Measurements from ENCODE around the gene TMEM255B. TPM values are rescaled to one million over a fixed set of nuclear protein-coding genes. Genes with fewer than 3 reads are reported as not detected.

The TMEM255B gene
- total RNA-seq, 1 experiment from 2014 or later, result 2.8 TPM

- no peak for DNase-seq
- Mint-ChIP-seq H3K27me3 (ENCODE audit: low read depth) (no peaks in the 10 kb centered on the region; the same call in 1 of the 2 replicates), H3K27ac (no peak overlapping the region), H3K9me3 (no peaks in the 10 kb centered on the region), H3K36me3 (ENCODE audit: insufficient read depth in 1 of 3, low read depth in 3 of 3) (no peaks in the 10 kb centered on the region), H3K4me1 (no peaks in the 10 kb centered on the region), H3K4me3 (no peak overlapping the region)
- Histone ChIP-seq H3K79me2 (ENCODE audit: insufficient read depth, low read length) (no peaks in the 10 kb centered on the region), H3K9me3 (ENCODE audit: control insufficient read depth, low read depth, low read length) (no peaks in the 10 kb centered on the region), H4K5ac (ENCODE audit: insufficient read length, low read depth, low read length) (no peak overlapping the region), H3K14ac (ENCODE audit: insufficient read depth, low read length) (no peak overlapping the region), H3K9ac (ENCODE audit: extremely low read depth, insufficient read length, low read length) (no peak overlapping the region), H2BK15ac (ENCODE audit: low read depth, low read length) (no peak overlapping the region), H2AK5ac (ENCODE audit: insufficient read length, low read length) (no peak overlapping the region), H3K27me3 (ENCODE audit: insufficient read depth, low read length) (no peaks in the 10 kb centered on the region), H3K18ac (ENCODE audit: insufficient read length, low read depth, low read length) (no peak overlapping the region), H4K91ac (ENCODE audit: insufficient read length, low read depth, low read length) (no peak overlapping the region), H3K56ac (ENCODE audit: insufficient read length, low read depth, low read length) (no peak overlapping the region), H3K23me2 (ENCODE audit: insufficient read length, low read depth, low read length, poor library complexity, severe bottlenecking) (no peaks in the 10 kb centered on the region), H4K20me1 (ENCODE audit: control insufficient read depth, insufficient read depth, insufficient read length) (no peaks in the 10 kb centered on the region), H2AFZ (ENCODE audit: low read length) (no peak overlapping the region), H2BK120ac (ENCODE audit: low read depth, low read length, poor library complexity, severe bottlenecking) (no peak overlapping the region), H3K4ac (ENCODE audit: low read depth, low read length) (no peak overlapping the region), H3K4me1 (ENCODE audit: insufficient read depth, low read length) (no peaks in the 10 kb centered on the region), H3K23ac (ENCODE audit: insufficient read length, low read depth, low read length) (no peak overlapping the region), H3K4me2 (ENCODE audit: insufficient read depth, insufficient read length, low read length) (no peak overlapping the region), H3K79me1 (ENCODE audit: insufficient read depth, low read depth, low read length, poor library complexity, severe bottlenecking) (no peaks in the 10 kb centered on the region), H2BK12ac (ENCODE audit: insufficient read length, low read depth, low read length) (no peak overlapping the region), H2BK5ac (ENCODE audit: insufficient read length, low read length) (no peak overlapping the region), H3T11ph (ENCODE audit: low read length) (no peak overlapping the region), H4K8ac (replicated peaks; ENCODE audit: insufficient read length, low read depth, low read length) (no peak overlapping the region), H3K27ac (ENCODE audit: insufficient read length, low read depth, low read length) (no peak overlapping the region), H2BK20ac (ENCODE audit: low read depth, low read length, poor library complexity, severe bottlenecking) (no peak overlapping the region)
- WGBS (ENCODE audit: extremely low coverage, insufficient read length, low lambda C conversion rate), result no CpG with 5 or more reads among the region's 15 CpGs
- TF ChIP-seq, protein P1, sequence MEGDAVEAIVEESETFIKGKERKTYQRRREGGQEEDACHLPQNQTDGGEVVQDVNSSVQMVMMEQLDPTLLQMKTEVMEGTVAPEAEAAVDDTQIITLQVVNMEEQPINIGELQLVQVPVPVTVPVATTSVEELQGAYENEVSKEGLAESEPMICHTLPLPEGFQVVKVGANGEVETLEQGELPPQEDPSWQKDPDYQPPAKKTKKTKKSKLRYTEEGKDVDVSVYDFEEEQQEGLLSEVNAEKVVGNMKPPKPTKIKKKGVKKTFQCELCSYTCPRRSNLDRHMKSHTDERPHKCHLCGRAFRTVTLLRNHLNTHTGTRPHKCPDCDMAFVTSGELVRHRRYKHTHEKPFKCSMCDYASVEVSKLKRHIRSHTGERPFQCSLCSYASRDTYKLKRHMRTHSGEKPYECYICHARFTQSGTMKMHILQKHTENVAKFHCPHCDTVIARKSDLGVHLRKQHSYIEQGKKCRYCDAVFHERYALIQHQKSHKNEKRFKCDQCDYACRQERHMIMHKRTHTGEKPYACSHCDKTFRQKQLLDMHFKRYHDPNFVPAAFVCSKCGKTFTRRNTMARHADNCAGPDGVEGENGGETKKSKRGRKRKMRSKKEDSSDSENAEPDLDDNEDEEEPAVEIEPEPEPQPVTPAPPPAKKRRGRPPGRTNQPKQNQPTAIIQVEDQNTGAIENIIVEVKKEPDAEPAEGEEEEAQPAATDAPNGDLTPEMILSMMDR (conservative IDR thresholded peaks at IDR 0.05), result no peak
Measured at GRCh38 chr13:113793718-113794085, 34.7 kb downstream of the TMEM255B start.

All from H9 (cell line).